Tibial artery (tissue), 4 donors: ENCODE data around the gene RHOA.
"Not testable (repeated sequence)": the region's sequence is repeated elsewhere in the genome, so short reads cannot be mapped to it uniquely, and the experiment has no call there.

Source experiments
- DNase-seq, 2 donors: peaks; one replicate each; pipeline ENCODE4 v3.0.0-alpha.2; 2019
- H3K27ac ChIP-seq, 2 donors: fragments of 200-600 bp; sonication (generic) in 1 of 2; 1 replicate in 1 of 2; 2 replicates in 1 of 2; pipeline ENCODE4 v1.5.1; 2018 to 2019; ENCODE audit warnings: mild to moderate bottlenecking in 1 of 2
- H3K27me3 ChIP-seq, 2 donors: fragments of 200-600 bp; sonication (generic) in 1 of 2; one replicate each; pipeline versions ENCODE4 v1.5.1 to v1.6.0; 2016 to 2019
- H3K36me3 ChIP-seq, 3 donors: fragments of 200-600 bp; sonication (generic) in 2 of 3; one replicate each; pipeline ENCODE4 v1.5.1; 2016 to 2019; ENCODE audit warnings: mild to moderate bottlenecking in 2 of 3
- H3K4me1 ChIP-seq, 4 donors: fragments of 200-600 bp; sonication (generic) in 2 of 4; 1 replicate in 3 of 4; 2 replicates in 1 of 4; pipeline ENCODE4 v1.5.1; 2016 to 2019
- H3K4me3 ChIP-seq, 2 donors: fragments of 200-600 bp; sonication (generic) in 1 of 2; 1 replicate in 1 of 2; 2 replicates in 1 of 2; pipeline ENCODE4 v1.5.1; 2018 to 2019; ENCODE audit warnings: mild to moderate bottlenecking in 2 of 2
- H3K9me3 ChIP-seq, 3 donors: fragments of 200-600 bp; sonication (generic) in 1 of 3; one replicate each; pipeline ENCODE4 v1.5.1; 2016 to 2019
- intact Hi-C: fragments of 100-400 bp; cut with DNase I; formaldehyde crosslinking; loops from one replicate; pipeline ENCODE4 v1.15.0; 2023; ENCODE audit warnings: low total_unique reads
- TF ChIP-seq, protein P1 (sequence below), 2 experiments: fragments of 200-600 bp in 1 of 2; fragments of 450-650 bp in 1 of 2; IDR thresholded peaks; one replicate each; pipeline ENCODE4 v1.5.1; 2017 to 2019; ENCODE audit warnings: antibody characterized with exemption in 2 of 2, mild to moderate bottlenecking in 1 of 2, moderate library complexity in 1 of 2

Gene RHOA

DNA sequence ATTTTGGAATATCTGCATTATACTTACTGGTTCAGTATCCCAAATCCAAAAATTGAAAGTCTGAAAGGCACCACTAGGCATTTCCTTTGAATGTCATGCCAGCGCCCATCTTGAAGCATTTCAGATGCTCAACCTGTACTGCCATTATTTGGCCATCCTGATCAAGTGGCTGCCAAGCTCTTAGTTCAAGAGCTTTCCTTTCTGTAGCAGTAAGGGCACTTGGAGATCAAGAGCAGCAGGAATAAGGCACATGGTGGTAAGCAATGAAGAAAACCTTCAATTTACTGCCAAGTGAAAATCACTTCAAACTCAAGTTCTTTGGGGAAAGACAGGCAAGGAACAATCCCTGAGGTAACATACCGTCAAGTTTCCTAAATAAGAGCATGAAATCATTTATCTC lies 10.0 kb downstream of the RHOA start:
- DNase-seq: no peak
- Histone ChIP-seq H3K36me3 (peaks cover 0 to 8% (median 6%) of the 10 kb centered on the region in 3 donors), H3K4me3 (no peak overlapping the region), H3K27me3 (no peaks in the 10 kb centered on the region), H3K9me3 (no peaks in the 10 kb centered on the region), H3K27ac (no peak overlapping the region), H3K4me1 (peaks cover 0 to 83% (median 34%) of the 10 kb centered on the region in 4 donors)
- intact Hi-C loops: loop anchor here (10.0 kb wide), 1 partner anchor 47 kb away; the partner anchor contains the start of gene GPX1
- TF ChIP-seq, protein P1, sequence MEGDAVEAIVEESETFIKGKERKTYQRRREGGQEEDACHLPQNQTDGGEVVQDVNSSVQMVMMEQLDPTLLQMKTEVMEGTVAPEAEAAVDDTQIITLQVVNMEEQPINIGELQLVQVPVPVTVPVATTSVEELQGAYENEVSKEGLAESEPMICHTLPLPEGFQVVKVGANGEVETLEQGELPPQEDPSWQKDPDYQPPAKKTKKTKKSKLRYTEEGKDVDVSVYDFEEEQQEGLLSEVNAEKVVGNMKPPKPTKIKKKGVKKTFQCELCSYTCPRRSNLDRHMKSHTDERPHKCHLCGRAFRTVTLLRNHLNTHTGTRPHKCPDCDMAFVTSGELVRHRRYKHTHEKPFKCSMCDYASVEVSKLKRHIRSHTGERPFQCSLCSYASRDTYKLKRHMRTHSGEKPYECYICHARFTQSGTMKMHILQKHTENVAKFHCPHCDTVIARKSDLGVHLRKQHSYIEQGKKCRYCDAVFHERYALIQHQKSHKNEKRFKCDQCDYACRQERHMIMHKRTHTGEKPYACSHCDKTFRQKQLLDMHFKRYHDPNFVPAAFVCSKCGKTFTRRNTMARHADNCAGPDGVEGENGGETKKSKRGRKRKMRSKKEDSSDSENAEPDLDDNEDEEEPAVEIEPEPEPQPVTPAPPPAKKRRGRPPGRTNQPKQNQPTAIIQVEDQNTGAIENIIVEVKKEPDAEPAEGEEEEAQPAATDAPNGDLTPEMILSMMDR (IDR thresholded peaks at IDR 0.05): no peak

DNA sequence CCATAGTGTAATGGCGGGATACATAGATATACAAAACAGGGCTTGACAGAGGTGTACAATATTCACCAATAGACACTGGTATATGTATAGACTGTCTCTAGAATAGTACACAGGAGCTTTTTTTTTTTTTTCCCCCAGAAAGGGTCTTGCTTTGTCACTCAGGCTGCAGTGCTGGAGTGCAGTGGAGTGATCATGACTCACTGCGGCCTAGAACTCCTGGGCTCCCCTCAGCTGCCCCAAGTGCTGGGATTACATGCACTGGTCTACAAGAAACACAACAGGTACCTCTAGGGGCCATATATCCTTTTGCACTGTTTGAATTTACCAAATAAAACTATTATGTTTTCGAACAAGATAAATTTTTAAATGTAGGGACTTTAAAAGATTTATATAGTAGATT lies 12.3 kb downstream of the RHOA start:
- DNase-seq: no peak
- intact Hi-C loops: no loop called here
- Histone ChIP-seq H3K4me3 (no peak overlapping the region), H3K36me3 (peaks cover 8 to 18% (median 16%) of the 10 kb centered on the region in 3 donors), H3K27ac (peak overlapping the region in 1 of 2 donors; percentile 31), H3K27me3 (no peaks in the 10 kb centered on the region), H3K4me1 (peaks cover 0 to 83% (median 31%) of the 10 kb centered on the region in 4 donors), H3K9me3 (no peaks in the 10 kb centered on the region)
- TF ChIP-seq, protein P1 (IDR thresholded peaks at IDR 0.05): no peak

- H3K27ac ChIP-seq: peak overlapping the region in 1 of 2 donors; percentile 44
- TF ChIP-seq, protein P1 (IDR thresholded peaks at IDR 0.05): no peak
- H3K36me3 ChIP-seq: peaks cover 8 to 12% (median 11%) of the 10 kb centered on the region in 3 donors
- no peak for DNase-seq
- H3K27me3 ChIP-seq: no peaks in the 10 kb centered on the region
- H3K4me3 ChIP-seq: no peak overlapping the region
- peaks cover 0 to 87% (median 33%) of the 10 kb centered on the region in 4 donors for H3K4me1 ChIP-seq
- intact Hi-C loops: no loop called here
- H3K9me3 ChIP-seq: no peaks in the 10 kb centered on the region
Measured at GRCh38 chr3:49397470-49397869, 14.3 kb downstream of the RHOA start.

- H3K27me3 ChIP-seq, intact Hi-C loops, H3K4me3 ChIP-seq, DNase-seq, H3K9me3 ChIP-seq, H3K27ac ChIP-seq: not testable (repeated sequence)
- Histone ChIP-seq H3K36me3 (peaks cover 4 to 11% (median 8%) of the 10 kb centered on the region in 3 donors), H3K4me1 (peaks cover 0 to 87% (median 25%) of the 10 kb centered on the region in 4 donors)
Measured at GRCh38 chr3:49391310-49391709, 20.5 kb downstream of the RHOA start.

GRCh38 chr3:49389297-49389696 lies 22.5 kb downstream of the RHOA start:
- Histone ChIP-seq H3K36me3 (peaks cover 0 to 2% (median 0%) of the 10 kb centered on the region in 3 donors), H3K4me1 (peaks cover 0 to 85% (median 25%) of the 10 kb centered on the region in 4 donors), H3K27ac (no peak overlapping the region), H3K9me3 (no peaks in the 10 kb centered on the region), H3K4me3 (no peak overlapping the region), H3K27me3 (no peaks in the 10 kb centered on the region)
- no peak for DNase-seq
- TF ChIP-seq, protein P1 (IDR thresholded peaks at IDR 0.05): no peak
- intact Hi-C loops: no loop called here

- no peak for DNase-seq
- no peak overlapping the region for H3K27ac ChIP-seq
- H3K27me3 ChIP-seq: no peaks in the 10 kb centered on the region
- H3K4me3 ChIP-seq: no peak overlapping the region
- intact Hi-C loops: no loop called here
- H3K9me3 ChIP-seq: no peaks in the 10 kb centered on the region
- H3K36me3 ChIP-seq: no peaks in the 10 kb centered on the region
- TF ChIP-seq, protein P1 (IDR thresholded peaks at IDR 0.05): no peak
- H3K4me1 ChIP-seq: peaks cover 0 to 87% (median 31%) of the 10 kb centered on the region in 4 donors
Measured at GRCh38 chr3:49388289-49388820, 23.4 kb downstream of the RHOA start.
